Activated T-cell treated with anti-CD3 and anti-CD28 coated beads for 1 hour (primary cell): ENCODE results near the gene INF2.
"Not testable (repeated sequence)": the region's sequence is repeated elsewhere in the genome, so short reads cannot be mapped to it uniquely, and the experiment has no call there.

Experiments
- DNase-seq: peaks from one replicate; pipeline ENCODE4 v3.0.0-alpha.2; 2020; ENCODE audit warnings: low read depth

Gene INF2

DNA sequence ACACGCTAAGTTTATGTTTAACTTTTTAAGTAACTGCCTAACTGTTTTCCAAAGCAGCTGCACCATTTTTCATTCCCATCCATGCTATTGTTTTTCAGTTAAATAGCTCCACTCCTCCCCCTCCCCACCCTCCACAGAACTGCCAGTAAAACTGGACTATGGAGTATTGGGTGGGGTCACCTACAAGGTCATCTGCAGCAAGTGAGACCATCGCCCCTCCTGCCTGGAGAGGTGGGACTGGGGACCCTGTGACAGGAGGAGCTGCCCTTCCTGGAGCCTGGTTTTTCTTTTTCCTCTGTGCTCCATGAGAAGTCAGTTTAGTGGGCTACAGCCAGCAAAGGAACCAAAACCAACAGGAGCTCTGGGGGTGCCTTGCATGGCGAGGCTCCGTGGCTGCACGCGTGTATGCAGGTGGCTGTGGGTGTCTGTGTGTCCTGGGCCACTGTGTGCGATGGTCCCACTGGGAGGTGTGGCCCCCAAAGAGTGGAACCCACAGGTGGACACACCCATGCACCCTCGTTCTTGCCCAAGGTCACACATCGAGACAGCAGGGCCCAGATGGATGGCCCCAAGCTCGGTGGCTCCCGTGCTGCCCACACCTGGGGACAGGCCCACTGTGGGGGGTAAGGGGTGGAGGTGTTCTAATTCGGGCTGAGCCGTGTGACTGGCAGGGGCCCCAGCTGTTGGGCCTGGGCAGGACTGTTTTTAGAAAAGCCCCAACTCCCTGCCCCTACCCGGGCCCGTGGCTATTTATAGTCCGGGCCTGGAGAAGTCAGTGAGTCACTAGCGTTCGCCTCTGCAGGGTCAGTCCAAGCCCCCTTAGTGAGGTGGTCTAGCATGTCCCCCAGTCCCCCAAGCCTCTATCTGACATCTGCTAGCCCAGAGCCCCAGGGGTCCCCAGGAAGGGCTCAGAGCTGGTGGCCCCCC, 32.4 kb downstream of the INF2 start:
- no peak for DNase-seq

DNA sequence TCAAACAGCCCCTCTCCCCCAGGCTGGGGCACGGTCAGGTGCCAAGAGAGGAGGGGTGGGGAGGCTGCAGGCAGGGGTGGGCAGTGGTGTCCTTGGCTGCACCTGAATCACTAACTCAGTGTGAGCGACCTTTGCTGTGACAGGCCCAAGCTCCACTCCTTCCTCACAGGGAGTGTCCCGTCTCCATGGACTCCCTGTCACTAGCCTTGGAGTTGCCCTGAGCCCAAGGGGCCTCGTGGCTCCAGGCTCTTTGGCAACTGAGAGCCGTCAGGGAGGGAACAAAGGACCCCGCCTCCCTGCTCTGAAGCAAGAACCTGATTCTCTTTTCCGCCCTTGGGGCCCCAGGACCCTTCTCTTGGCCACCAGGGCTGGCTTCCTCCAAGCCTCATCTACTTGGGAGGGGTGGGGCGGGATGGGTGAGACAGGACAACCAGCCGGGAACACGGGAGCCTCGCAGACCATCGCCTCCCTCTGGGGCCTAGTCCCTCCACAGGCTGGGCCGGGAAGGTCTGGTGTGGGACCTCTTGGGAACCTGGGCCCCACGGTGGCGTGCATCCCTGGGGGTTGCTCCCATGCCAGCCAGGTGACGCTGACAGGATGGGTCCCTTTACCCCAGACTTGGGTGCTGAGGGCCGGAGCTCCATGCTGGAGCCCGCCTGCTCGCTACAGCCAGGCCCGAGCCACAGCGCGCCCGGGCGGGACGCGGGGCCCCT, 33.7 kb downstream of the INF2 start:
- DNase-seq: no peak

DNA sequence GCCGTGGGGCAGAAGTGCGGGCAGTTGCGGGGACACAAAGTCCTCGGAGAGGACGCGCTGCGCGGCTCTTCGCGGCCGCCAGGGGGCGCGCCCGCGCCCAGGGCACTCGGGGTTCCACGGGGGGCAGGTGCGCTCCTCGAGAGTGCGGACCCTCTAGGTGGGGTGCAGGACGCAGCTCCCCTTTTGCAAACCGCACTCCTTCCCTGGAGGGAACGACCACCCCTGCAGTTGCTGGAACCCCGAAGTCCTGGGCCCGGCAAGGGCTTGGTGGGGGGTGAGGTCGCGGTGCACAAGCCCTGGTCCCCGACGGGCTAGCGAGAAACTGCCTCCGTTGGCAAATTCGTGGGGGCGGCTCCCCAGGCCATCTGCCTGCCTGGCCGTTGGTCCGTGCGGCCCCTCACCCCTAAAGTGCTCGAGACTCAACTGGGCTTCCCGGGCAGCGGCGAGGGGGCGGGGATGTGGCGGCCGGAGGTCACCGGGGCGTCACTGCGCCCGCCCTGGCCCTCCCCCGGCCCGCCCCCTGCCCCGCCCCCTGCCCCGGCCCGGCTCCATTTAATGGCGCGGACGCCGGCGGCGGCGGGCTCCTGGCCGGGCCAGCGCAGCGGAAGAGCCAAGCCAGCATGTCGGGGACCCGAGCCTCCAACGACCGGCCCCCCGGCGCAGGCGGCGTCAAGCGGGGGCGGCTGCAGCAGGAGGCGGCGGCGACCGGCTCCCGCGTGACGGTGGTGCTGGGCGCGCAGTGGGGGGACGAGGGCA, 34.4 kb downstream of the INF2 start, which contains the start of gene ADSS1:
TSS of gene ADSS1 (plus strand) at position 579 of the 756 bp plus-strand sequence. CDS start at position 621, 42 bp downstream.
- peak; percentile 54 for DNase-seq

DNA sequence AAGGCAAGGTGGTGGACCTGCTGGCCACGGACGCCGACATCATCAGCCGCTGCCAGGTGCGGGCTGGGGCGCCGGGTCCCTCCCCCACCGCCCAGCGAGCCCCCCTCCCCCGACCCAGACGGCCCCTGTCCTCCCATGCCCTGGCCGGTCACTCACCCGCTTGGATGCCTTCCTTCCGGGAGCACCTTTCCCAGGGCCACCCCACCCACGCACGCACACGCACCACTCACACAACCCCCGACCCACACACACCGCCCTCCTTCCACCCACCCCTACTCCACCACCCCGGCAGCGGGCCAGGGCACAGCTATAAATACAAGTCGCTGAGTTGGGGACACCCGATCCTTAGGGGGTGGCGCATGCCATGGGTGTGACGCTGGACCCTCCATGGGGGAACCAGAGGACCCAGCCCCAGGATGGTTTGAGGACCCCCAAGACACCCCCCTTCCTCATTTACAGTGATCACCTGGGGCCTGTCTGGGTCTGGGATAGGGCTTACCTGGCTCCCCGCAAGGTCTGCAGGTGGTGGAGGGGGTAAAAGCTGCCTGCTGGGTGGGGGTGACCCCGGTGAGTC, 35.1 kb downstream of the INF2 start:
- DNase-seq: no peak

DNA sequence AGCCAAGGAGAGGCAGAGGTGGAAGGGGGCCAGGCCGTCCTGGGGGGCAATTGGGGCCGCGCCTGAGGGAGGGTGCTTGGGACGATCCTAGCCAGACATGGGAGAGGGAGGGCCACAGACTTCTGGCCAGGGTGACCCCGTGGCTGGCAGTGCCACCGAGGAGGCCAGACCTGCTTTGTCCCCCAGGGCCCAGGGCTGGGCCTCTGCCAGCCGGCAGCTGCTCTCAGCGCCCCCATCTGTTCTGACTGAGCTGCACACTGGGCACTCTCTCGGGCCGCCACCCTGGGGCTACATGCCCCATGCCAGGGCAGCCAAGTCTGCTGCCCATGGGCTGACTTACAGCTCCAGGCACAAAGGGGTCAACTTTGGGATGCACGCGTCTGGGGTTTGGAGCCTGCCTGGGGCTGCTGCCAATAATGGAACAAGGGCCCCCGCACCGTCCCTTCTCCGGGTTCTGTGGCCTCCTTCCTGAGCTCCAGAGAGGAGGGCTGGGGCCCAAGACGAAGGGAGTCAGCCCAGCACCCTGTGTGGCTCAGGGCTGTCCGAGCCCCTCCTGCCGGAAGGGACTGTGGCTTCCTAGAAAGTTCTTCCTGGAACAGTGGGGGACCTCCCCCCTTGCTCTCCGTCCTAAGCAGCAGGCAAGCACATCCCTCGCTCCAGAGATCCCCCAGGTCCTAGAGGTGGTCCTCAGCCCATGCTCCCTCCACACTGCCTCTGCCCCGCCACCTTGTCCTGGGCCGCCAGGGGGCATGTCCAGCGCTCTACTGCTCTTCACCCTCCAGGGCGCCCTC, 35.8 kb downstream of the INF2 start:
- no peak for DNase-seq

DNA sequence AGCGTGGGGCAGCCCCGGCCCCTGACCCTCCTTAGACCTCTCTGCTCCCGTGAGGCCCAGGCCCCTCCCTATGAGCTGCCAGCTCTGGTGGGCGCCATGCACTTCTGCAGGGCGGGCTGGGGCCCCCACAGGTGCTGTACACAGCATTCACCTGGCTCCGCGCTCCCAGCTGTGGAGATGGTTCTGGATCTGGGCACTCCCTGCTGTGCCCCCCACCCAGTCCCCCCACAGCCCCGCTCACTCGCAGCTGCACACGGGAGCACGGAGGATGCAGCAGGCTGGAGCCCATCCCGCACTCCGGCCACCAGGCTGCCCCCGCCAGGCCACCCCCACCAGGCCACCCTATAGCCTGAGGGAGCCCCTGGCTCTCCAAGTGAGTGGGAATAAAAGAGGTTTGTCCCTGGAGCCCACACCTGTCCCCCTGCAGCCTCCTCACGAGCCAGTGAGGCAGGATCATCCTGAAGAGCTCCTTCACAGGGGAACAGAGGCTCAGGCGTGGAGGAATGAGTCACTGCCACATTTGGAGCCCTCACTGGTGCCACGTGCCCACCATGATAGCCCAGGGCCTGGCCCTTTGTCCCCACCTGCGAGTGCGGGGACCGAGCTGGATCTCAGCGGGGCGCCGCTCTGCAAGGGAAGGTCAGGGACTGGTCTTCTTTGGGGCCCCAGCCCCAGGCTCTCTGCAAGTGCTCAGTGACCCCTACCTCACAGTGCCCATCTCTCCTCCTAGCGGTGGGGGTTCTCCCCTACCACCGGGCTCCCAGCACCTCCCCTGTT, 36.5 kb downstream of the INF2 start:
- DNase-seq: no peak

DNA sequence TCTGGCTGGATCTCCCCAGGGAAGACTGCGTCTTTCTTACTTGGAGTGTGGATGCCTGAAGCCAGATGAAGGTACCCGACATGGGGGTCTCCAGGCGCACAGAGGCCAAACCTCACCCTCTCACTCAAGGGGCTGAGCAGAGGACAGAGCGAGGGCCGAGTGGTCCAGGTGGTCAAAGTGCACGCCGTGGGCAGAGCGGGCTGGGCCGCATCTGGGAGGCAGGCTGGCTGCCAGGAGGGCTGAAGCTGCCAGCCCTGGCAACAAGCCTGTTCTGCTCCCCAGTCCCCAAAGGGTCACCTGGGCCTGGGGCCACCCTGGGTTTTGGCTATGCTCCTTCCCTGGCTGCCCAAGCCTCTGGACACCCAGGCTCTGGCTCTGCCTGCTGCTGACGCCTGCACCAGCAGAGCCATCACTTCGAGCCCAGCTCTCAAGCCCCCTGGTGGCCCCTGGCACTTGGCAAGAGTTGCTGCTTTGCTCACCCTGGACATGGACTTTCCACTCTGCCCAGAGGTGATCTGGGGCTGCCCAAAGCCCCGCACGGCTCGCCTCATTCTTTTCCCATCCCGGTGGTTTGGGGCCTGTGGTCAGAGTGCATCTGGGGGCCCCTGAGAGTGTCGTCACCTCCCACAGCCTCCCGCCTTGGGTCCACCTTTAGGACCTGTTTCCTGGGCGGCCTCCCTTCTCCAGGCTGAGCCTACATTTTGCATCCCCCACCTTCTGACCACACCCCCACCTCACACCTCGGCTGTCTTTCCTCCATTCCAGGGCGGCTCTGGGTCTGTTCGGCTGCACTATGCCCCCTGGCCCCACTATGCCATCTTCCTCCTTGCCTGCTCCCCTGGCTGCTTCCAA, 37.4 kb downstream of the INF2 start:
- DNase-seq: no peak

DNA sequence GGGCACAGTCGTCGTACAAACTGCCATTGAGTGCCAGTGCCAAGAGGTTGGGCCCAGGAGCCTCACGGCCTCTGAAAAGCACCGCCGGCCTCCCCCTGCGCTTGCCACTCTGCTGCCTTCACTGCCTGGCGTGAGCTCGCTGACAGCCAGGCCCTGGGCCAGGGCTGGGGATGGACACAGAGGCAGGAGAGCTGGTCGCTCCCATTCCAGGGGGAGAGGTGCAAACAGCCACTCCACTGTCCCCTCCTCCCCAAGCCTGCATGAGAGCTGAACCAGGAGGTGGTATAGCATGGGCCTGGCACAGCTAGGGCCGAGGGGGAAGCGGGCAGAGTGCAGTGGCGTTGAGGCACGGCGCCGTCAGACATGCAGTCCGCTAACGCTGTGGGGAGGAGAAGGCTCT, 39.2 kb downstream of the INF2 start:
- DNase-seq: no peak

DNA sequence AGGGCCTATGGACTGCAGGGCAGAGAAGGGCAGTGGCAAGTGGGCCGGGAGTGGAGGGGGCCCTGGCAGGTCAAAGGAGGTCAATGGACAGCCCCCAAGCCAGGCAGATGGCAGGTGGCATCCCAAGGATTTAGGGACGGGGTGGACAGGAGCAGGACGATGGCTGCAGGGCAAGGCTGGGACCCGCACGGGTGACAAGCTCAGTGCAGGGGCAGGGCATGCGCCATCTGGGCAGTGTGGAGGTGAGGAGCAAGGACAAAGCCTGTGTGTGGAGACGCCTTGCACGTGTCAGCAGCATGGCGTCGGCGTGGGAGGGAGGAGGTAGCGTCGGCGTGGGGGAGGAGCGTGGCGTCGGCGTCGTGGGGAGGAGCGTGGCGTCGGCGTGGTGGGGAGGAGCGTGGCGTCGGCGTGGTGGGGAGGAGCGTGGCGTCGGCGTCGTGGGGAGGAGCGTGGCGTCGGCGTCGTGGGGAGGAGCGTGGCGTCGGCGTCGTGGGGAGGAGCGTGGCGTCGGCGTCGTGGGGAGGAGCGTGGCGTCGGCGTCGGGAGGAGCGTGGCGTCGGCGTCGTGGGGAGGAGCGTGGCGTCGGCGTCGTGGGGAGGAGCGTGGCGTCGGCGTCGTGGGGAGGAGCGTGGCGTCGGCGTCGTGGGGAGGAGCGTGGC, 39.9 kb downstream of the INF2 start:
- not testable (repeated sequence) for DNase-seq

DNA sequence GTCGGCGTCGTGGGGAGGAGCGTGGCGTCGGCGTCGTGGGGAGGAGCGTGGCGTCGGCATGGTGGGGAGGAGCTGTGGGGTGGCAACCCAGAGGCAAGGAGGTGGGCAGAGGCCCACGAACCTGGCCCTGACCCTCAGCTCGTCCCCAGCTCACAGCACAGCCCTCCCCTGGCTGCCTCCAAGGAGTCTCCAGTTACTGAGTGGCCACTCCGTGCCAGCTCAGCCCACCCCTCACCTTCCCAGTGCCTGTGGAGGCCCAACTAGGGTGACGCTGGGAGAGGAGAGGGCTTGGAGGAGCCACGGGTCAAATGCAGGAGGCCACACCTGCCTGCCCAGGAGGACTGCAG, 40.4 kb downstream of the INF2 start:
- no peak for DNase-seq

DNA sequence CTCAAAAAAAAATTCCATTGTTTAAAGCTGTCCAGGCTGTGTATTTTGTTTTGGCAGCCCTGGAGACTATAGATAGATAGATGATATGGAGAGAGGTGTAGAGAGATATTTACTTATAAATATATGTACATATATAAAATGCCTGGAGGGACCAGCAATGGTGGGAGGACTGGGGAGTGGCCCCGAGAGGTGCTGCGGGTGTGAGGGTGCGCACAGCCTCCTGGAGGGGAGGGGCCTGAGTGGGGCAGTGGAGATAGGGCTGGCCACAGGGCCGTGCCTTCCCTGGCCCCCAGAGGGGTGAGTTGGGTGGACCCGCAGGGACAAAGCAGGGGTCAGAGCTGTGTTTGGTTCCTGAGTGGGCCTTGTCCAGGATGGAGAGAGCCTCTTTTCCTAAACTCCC, 41.1 kb downstream of the INF2 start:
- DNase-seq: no peak

DNA sequence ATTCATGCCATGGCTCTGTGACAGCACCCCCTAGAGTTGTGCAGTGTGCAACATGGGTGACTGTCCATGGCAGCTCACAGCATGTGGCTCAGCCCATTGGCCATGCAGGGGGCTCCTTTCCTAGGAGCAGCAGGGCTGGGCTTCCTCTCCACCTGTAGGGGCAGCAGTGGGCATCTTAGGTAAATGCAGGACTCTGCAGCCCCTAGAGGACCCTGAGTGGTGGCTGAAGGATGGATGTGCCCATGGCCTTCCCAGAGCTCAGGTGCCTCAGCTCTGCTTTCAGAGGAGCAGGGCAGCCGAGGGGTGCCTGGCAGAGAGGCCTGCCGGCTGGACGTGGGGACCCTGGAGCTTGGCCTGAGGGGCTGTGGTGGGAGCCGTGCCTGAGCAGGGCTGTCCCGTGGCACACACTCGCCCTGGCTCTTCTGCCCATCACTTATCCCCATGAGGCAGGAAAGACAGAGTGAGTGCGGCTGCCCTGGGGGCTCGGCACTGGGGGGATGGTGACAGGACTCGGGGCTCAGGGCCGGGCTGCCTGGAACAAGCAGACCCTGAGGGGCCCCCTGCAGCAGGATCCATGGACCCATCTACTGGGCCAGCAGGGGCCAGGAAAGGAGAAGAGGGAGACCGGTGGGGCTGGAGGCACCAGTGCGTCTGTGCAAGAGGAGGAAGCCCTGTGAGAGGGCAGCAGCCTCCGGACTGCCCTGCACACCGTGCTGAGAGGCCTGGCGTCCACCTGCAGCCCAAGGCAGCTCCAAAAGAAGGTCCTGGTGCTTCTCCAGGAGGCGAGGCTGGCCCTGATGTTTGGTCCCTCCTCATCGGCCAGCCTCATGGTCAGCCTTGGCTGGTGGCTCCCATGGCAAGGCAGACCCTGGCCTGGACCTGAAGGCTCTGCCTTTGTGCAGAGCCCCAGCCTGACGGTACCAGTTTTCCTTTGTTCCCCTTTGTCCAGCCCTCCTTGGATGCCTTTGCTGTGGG, 42.2 kb downstream of the INF2 start:
- DNase-seq: no peak

DNA sequence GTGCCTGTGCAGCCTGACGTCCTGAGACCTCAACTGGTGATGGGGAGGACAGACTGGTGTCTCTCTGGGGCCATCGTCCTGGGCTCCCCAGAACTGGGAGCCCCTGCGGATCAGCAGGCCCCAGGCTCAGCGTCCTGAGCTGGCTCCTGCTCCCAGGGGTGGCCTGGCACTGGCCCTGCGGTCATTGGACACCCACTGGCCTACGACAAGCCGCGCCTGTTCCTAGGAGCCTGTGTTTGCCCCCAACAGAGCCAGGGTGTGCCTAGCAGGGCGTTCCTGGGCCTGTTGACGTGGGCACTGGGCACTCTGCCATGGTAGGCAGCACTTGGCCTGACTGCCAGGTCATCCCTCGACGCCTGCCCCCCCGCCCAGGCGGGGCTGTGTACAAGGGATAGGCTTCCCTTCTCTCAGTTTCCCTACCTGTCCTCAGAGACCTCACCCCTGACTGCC, 43.0 kb downstream of the INF2 start:
- no peak for DNase-seq

DNA sequence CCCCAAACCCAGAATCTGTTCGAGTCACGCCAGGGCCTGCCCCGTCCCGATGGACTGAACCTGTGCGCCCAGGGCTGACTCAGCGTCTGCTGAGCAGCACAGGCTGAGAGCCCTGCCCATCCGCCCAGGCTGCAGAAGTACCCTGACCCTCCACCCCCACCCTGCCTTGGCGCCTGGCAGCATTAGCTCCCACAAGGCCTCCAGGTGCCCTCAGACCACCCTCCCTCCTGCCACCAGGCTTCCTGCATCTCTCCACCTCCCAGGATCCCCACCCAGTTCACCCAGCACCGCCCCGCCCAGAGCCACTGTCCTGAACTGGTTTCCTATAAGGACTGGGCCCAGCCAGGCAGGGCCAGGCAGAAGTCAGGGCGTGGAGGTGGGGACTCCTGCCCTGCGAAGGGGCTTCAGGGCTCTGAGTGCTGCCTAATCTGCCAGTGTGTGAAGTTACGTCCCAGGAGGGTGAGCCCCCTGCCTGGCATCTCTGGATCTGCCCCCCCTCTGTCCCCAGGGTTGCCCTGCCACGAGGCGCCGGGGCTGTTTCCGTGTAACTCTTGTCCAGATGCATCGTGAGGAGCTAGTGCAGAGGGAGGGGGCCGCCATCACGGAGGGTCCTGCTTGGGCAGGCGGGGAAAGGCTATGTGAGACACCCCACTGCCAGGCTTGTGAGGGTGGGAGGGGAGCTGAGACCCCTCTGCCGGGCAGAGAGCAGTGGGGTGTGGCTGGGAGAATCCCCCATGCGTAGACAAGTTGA, 43.7 kb downstream of the INF2 start:
- no peak for DNase-seq

DNA sequence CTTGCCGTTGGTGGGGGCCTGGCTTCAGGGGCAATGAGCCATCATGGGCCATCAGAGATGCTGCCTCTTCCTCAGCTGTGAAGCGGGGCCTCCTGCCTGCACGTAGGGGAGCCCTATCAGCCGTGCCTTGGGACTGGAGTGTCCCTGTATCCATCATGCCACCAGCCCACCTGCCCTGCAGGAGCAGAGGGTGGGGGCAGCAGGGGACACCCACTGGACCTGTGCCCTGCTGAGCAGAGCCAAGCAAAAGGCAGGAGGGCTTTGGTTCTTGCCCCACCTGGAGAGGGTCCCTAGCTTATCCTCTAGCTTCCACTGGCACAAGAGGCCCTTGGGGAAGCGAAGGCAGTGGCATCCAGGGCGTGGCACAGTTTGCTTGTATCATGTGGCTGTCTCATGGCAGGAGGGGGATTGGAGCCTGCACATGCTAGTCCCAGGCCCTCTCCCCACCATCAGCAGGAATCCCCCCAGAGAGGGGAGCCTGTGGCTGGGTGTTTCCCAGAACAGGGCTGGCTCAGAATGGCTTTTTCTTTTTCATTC, 44.7 kb downstream of the INF2 start:
- DNase-seq: no peak

DNA sequence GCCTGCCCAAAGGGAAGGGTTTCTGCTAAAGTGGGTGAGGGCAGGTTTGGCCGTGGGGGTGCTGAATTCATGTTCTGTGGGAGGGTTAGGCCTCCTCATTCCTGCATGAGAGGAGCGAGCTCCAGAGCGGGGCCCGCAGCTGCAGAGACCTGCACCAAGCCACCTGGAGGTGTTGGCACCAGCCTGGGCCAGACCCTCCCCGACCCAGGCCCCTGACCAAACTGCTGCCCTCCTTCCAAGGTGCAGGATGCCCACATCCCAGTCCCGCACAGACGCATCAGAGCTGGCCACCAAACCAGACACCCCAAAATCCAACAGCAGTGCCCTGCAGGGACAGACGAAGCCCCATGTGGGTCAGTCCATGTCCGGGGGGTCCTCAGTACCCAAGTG, 45.2 kb downstream of the INF2 start:
- DNase-seq: no peak
